ENCODE data around the gene SLC4A2. TPM values are rescaled to one million over a fixed set of nuclear protein-coding genes. Genes with fewer than 3 reads are reported as not detected.

The SLC4A2 gene
- total and polyA plus RNA-seq, 7 donors, result 26.5 to 39.8 (median 32.0) TPM

GRCh38 chr7:151083071-151083823, 23.9 kb downstream of the SLC4A2 start, which contains the start of gene TMUB1:
Gene TMUB1, minus strand, starts transcription at chr7:151083493. Its CDS starts 930 bp downstream, at chr7:151082563.
- TF ChIP-seq CTCF (IDR thresholded peaks at IDR 0.05), result no peak
- H3K36me3 ChIP-seq (ENCODE audit: insufficient read depth in 1 of 2, low read depth in 1 of 2), result no peaks in the 10 kb centered on the region
- peaks cover 53% of the 10 kb centered on the region for H3K4me1 ChIP-seq
- intact Hi-C loops (cut with DNase I), result no loop called here
- peak within 1 kb of the TSS; percentile 91 for H3K4me3 ChIP-seq
- H3K27ac ChIP-seq, result peak within 1 kb of the TSS; percentile 89
- ATAC-seq, result peak; percentile 34 to 52 (median 44)
- H3K27me3 ChIP-seq (ENCODE audit: insufficient read depth in 3 of 3, low read length in 2 of 3), result no peaks in the 10 kb centered on the region
- peak; percentile 84 to 86 for DNase-seq
- WGBS, 3 donors, result 0 to 1% (median 0%) methylated on average over 44 to 69 of the region's 69 CpGs
- H3K9me3 ChIP-seq, result no peaks in the 10 kb centered on the region

- Histone ChIP-seq H3K27me3 (ENCODE audit: insufficient read depth in 3 of 3, low read length in 2 of 3) (no peaks in the 10 kb centered on the region), H3K4me1 (peaks cover 52% of the 10 kb centered on the region), H3K9me3 (no peaks in the 10 kb centered on the region), H3K27ac (peak overlapping the region; percentile 89), H3K4me3 (peak overlapping the region; percentile 91), H3K36me3 (ENCODE audit: insufficient read depth in 1 of 2, low read depth in 1 of 2) (no peaks in the 10 kb centered on the region)
- TF ChIP-seq CTCF (IDR thresholded peaks at IDR 0.05), result no peak
- DNase-seq, result no peak
- WGBS, 3 donors, result 27 to 30% (median 28%) methylated on average over 3 of the region's 3 CpGs
- intact Hi-C loops (cut with DNase I), result no loop called here
- no peak for ATAC-seq
Measured at GRCh38 chr7:151083824-151084160, 24.4 kb downstream of the SLC4A2 start.

- peak in 1 of 2 donors; percentile 13 for DNase-seq
- no peak for TF ChIP-seq CTCF (IDR thresholded peaks at IDR 0.05)
- no peaks in the 10 kb centered on the region for H3K36me3 ChIP-seq (ENCODE audit: insufficient read depth in 1 of 2, low read depth in 1 of 2)
- H3K4me3 ChIP-seq, result peak overlapping the region; percentile 86
- H3K4me1 ChIP-seq, result peaks cover 48% of the 10 kb centered on the region
- 23 to 37% (median 28%) methylated on average over 5 of the region's 5 CpGs for WGBS, 3 donors
- H3K27ac ChIP-seq, result peak overlapping the region; percentile 78
- no peaks in the 10 kb centered on the region for H3K27me3 ChIP-seq (ENCODE audit: insufficient read depth in 3 of 3, low read length in 2 of 3)
- intact Hi-C loops (cut with DNase I), result no loop called here
- no peak for ATAC-seq
- H3K9me3 ChIP-seq, result no peaks in the 10 kb centered on the region
Measured at GRCh38 chr7:151085329-151085690, 25.9 kb downstream of the SLC4A2 start.

- DNase-seq, result peak; percentile 92 to 93
- TF ChIP-seq CTCF (IDR thresholded peaks at IDR 0.05), result no peak
- Histone ChIP-seq H3K9me3 (no peaks in the 10 kb centered on the region), H3K4me1 (peaks cover 48% of the 10 kb centered on the region), H3K27ac (peak within 1 kb of the TSS; percentile 84), H3K4me3 (peak within 1 kb of the TSS; percentile 86), H3K36me3 (ENCODE audit: insufficient read depth in 1 of 2, low read depth in 1 of 2) (no peaks in the 10 kb centered on the region), H3K27me3 (ENCODE audit: insufficient read depth in 3 of 3, low read length in 2 of 3) (no peaks in the 10 kb centered on the region)
- intact Hi-C loops (cut with DNase I), result no loop called here
- peak; percentile 70 to 73 (median 72) for ATAC-seq
- WGBS, 3 donors, result 0 to 1% (median 1%) methylated on average over 34 to 84 of the region's 84 CpGs
Measured at GRCh38 chr7:151085691-151086620, 26.6 kb downstream of the SLC4A2 start, which contains the start of gene AGAP3. Gene AGAP3, plus strand, starts transcription at chr7:151086475. Its CDS starts 267 bp downstream, at chr7:151086742.

Measured in psoas muscle (tissue), 8 donors.